ENCODE data around the gene LINC00237. TPM values are rescaled to one million over a fixed set of nuclear protein-coding genes. Genes with fewer than 3 reads are reported as not detected.

Gene LINC00237
- total RNA-seq, 8 experiments from 2014 or later: 0.16 to 1.5 (median 0.47) TPM; not detected in 3

DNA sequence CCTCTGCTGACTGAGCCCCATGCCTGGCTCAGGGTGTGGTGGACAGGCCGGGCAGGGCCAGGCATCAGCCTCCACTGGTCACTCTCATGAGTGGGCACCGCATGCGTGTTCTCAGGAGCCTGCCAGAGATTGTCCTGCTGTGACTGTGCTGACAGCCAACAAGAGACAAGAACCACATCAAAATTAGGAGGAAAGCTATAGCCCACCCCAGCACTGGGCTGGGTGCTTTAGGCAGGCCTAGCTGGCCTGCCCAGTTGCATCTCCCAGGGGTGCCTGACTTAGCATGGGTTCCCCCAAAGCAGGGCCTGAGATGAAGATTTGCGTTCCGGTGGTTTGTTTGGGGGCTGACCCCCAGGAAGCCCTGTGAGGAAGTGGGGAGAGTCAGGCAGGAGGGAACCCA, 53.9 kb downstream of the LINC00237 start:
- no peak overlapping the region for H3K27ac ChIP-seq
- ATAC-seq (replicated peaks in 6 of 8): no peak
- H3K4me1 ChIP-seq (replicated peaks in 1 of 2): peaks cover 13% of the 10 kb centered on the region in 2 donors
- WGBS, 10 experiments: 0 to 100% (median 100%) methylated on average over 1 to 2 of the region's 5 CpGs; no CpG with 5 or more reads in 7 of the 10 experiments
- H3K4me3 ChIP-seq: no peak overlapping the region
- in situ Hi-C loops (cut with MboI; ENCODE audit: low pct_unique_long_range_greater_than_20kb in 2 of 9, low sequenced_read_pairs in 9 of 9, unreplicated experiment in 9 of 9): no loop called here

DNA sequence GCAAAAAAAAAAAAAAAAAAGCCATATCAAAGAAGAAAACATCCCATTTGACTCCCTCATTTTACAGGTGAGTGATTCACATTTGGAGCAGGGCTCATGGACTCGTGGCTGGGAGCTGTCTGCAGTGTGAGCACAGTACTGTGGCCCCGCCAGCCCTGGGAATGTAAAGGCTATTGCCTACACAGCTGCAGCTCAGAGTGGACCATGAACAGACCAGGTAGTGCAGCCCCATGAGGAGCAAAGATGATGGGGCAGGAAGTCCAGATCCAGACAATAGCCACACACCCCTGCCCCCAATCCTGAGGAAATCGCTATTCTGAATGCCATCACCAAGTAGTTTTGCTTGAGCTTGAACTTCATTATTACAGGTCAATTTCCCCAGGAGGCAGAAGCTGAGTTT, 55.4 kb downstream of the LINC00237 start:
- in situ Hi-C loops (cut with MboI; ENCODE audit: low pct_unique_long_range_greater_than_20kb in 2 of 9, low sequenced_read_pairs in 9 of 9, unreplicated experiment in 9 of 9): no loop called here
- no peak for ATAC-seq (replicated peaks in 6 of 8)
- WGBS, 10 experiments: 10 to 83% (median 75%) methylated on average over 1 to 3 of the region's 3 CpGs; no CpG with 5 or more reads in 5 of the 10 experiments

DNA sequence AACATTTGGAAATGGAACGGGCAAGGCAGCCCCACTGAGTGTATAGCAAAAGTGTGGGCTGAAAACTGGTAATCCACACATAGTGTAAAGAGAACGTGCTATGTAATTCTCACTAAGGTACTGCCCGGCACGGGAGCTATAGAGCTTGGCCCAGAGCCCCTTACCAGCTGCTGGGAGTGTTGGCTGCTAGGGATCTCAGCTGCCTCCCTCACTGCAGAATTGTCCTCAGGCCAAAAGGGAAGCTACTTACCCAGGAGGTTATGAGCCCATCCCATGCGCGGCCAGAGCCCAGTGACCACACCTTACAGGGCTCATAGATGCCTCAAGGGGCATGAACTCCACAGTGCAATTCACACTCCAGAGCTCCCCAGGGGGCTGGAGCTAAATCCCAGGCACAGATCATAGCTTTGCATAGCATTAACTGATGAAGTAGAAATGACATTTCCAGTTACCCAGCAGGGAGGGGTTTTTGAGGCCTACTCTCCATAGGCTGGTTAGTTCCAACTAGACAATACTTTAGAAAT, 56.8 kb downstream of the LINC00237 start:
- H3K4me3 ChIP-seq: no peak overlapping the region
- 7 to 95% (median 48%) methylated on average over 1 to 4 of the region's 6 CpGs; no CpG with 5 or more reads in 5 of the 10 experiments for WGBS, 10 experiments
- H3K4me1 ChIP-seq (replicated peaks in 1 of 2): peaks cover 13 to 16% of the 10 kb centered on the region in 2 donors
- peak in 3 of 8 experiments; percentile 76 to 87 (median 86) for ATAC-seq (replicated peaks in 6 of 8)
- in situ Hi-C loops (cut with MboI; ENCODE audit: low pct_unique_long_range_greater_than_20kb in 2 of 9, low sequenced_read_pairs in 9 of 9, unreplicated experiment in 9 of 9): no loop called here
- H3K27ac ChIP-seq: no peak overlapping the region

More for the DNA sequence above, 55.4 kb downstream of the LINC00237 start:
- H3K4me3 ChIP-seq: no peak overlapping the region
- H3K27ac ChIP-seq: no peak overlapping the region
- H3K4me1 ChIP-seq (replicated peaks in 1 of 2): peaks cover 13 to 16% of the 10 kb centered on the region in 2 donors

DNA sequence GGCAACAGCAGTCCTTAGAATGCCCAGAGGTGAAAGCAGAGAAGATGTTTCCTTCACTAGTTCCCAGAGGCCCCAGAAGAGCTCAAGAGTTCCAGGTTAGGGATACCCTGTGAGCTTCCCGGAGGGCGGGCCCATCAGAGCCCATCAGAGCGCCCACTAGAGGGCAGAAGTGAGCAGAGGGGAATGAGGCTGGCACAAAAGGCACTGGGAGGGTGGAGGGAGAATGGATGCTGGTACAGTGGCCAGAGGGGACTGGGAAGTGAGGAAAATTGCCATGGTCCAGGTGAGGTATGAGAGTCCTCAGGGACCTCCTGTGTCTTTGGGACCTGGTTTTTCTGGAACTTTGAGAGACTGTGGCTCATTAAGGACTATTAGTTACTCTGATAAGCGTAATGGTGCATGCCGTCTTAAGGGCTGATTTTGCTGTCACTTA, 57.3 kb downstream of the LINC00237 start:
- peak in 1 of 8 experiments; percentile 5 for ATAC-seq (replicated peaks in 6 of 8)
- in situ Hi-C loops (cut with MboI; ENCODE audit: low pct_unique_long_range_greater_than_20kb in 2 of 9, low sequenced_read_pairs in 9 of 9, unreplicated experiment in 9 of 9): no loop called here

DNA sequence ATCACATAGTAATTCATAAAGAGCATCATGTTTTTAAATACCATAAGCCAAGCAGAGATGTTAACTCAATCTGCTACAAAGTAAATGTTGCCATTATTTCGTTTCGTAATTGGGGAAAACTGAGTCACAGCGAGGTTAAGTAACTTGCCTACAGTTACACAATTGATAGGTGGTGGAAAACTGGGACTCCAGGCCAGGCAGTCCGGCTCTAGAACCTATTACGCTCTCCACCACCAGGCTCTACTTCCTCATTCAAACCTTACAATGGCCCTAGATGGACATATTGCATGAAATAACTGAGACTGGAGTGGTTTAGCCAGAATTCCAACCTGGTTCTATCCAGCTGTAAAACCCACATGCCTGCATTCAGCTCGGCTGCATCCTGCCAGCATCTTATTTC, 58.2 kb downstream of the LINC00237 start:
- H3K4me1 ChIP-seq (replicated peaks in 1 of 2): peaks cover 3 to 8% of the 10 kb centered on the region in 2 donors
- H3K27ac ChIP-seq: no peak overlapping the region
- WGBS, 10 experiments: 39 to 95% (median 85%) methylated on average over 2 to 6 of the region's 6 CpGs; no CpG with 5 or more reads in 1 of the 10 experiments
- in situ Hi-C loops (cut with MboI; ENCODE audit: low pct_unique_long_range_greater_than_20kb in 2 of 9, low sequenced_read_pairs in 9 of 9, unreplicated experiment in 9 of 9): no loop called here
- ATAC-seq (replicated peaks in 6 of 8): no peak
- H3K4me3 ChIP-seq: no peak overlapping the region

More for the DNA sequence above, 57.3 kb downstream of the LINC00237 start:
- 46 to 93% (median 80%) methylated on average over 1 to 5 of the region's 5 CpGs; no CpG with 5 or more reads in 1 of the 10 experiments for WGBS, 10 experiments
- Histone ChIP-seq H3K27ac (no peak overlapping the region), H3K4me3 (no peak overlapping the region), H3K4me1 (replicated peaks in 1 of 2) (peaks cover 12 to 16% of the 10 kb centered on the region in 2 donors)

DNA sequence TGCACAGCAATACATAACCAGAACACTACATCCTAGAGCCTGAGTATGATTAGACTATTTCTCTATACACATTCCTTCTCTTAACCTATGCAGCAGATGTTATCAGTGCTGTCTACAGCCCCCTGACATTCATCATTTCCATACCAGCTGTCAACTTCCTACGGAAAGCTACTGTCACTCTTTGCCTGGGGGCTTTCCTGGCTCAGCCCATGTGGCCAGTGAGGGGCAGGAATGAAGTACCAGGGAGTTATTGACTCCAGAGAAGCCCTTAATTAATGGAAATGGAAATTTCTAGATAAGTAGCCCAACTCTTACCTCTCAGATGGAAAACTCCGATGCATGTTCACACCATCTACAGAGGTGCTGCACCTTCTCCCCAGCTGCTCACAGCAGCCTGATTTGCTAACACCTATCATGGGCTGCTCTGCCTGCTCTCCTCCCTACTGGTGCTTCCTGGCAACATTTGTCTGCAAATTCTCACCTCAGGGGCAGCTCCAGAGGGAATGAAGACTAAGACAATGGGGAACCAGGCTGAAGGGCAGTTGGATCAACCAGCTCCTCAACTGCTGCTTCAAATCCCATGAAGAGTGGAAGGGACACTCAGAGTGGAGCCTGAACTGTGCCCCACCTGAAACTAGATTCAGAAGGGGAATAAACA, 59.6 kb downstream of the LINC00237 start:
- in situ Hi-C loops (cut with MboI; ENCODE audit: low pct_unique_long_range_greater_than_20kb in 2 of 9, low sequenced_read_pairs in 9 of 9, unreplicated experiment in 9 of 9): no loop called here
- Histone ChIP-seq H3K27ac (no peak overlapping the region), H3K4me1 (replicated peaks in 1 of 2) (peaks cover 0 to 2% of the 10 kb centered on the region in 2 donors), H3K4me3 (no peak overlapping the region)
- peak in 1 of 8 experiments; percentile 7 for ATAC-seq (replicated peaks in 6 of 8)
- 0 to 100% (median 43%) methylated on average over 1 to 2 of the region's 2 CpGs; no CpG with 5 or more reads in 3 of the 10 experiments for WGBS, 10 experiments

Other genes starting within 250 kb of the LINC00237 start
- 10 to 100 TPM; 12.6 to 31.2 (median 25.3) TPM for gene KIZ, start 19.7 kb upstream of the LINC00237 start, total RNA-seq
- gene XRN2, start 197.0 kb upstream of the LINC00237 start, total RNA-seq: 100 to 1,000 TPM in 1 of 8 experiments, 10 to 100 TPM in 7; 43.4 to 102 (median 71.2) TPM

Data from motor neuron (in vitro differentiated cells).